Smooth muscle cell of bladder (primary cell): Measurements from ENCODE around the gene BTNL2. TPM values are rescaled to one million over a fixed set of nuclear protein-coding genes. Genes with fewer than 3 reads are reported as not detected.

Source experiments
- total RNA-seq: library from RNA; depleted of rRNA; stranded (reverse); fragments of >200 nt; gene quantifications from 2 replicates; pipeline ENCODE4 v1.2.3, GENCODE V29; 2014

The BTNL2 gene
- total RNA-seq = not detected in 2 replicates

GRCh38 chr6:32406857-32407256, at the start of gene BTNL2:
BTNL2 (minus strand) TSS chr6:32407181; CDS start chr6:32407123, 58 bp downstream.

GRCh38 chr6:32439602-32440214, 32.7 kb upstream of the BTNL2 start, which contains the start of gene HLA-DRA:
HLA-DRA (plus strand) TSS chr6:32439887; CDS start chr6:32439951, 64 bp downstream.

GRCh38 chr6:32371803-32372202, 35.2 kb downstream of the BTNL2 start, which contains the start of gene TSBP1:
TSBP1 (minus strand) TSS chr6:32371903; CDS start chr6:32371706, 197 bp downstream.

Other genes starting within 250 kb of the BTNL2 start
- 0.57 and 1.2 TPM in 2 replicates for gene EGFL8, start 242.6 kb downstream of the BTNL2 start, total RNA-seq
- gene AGPAT1, start 231.1 kb downstream of the BTNL2 start, total RNA-seq = 20.9 and 29.5 TPM in 2 replicates
- gene RNF5, start 228.8 kb downstream of the BTNL2 start, total RNA-seq = 15.9 and 20.3 TPM in 2 replicates
- 0.14 and 0.37 TPM in 2 replicates for gene AGER, start 222.9 kb downstream of the BTNL2 start, total RNA-seq
- 19.2 and 24.8 TPM in 2 replicates for gene PBX2, start 217.0 kb downstream of the BTNL2 start, total RNA-seq
- 0.74 and 0.85 TPM in 2 replicates for gene GPSM3, start 214.5 kb downstream of the BTNL2 start, total RNA-seq
- gene NOTCH4, start 183.1 kb downstream of the BTNL2 start, total RNA-seq = 0.85 and 1.2 TPM in 2 replicates
- not detected in 2 replicates for gene TSBP1, start 35.3 kb downstream of the BTNL2 start, total RNA-seq
- gene HLA-DRA, start 32.7 kb upstream of the BTNL2 start, total RNA-seq = 0.09 TPM in 1 of 2 replicates, not detected in the other
- gene HLA-DRB5, start 123.1 kb upstream of the BTNL2 start, total RNA-seq = not detected in 2 replicates
- gene HLA-DRB1, start 182.7 kb upstream of the BTNL2 start, total RNA-seq = not detected in 2 replicates
- not detected in 2 replicates for gene HLA-DQA1, start 230.2 kb upstream of the BTNL2 start, total RNA-seq